NT2/D1 (cell line): ENCODE data around the gene KLHL18.

ENCODE experiments used
- SUZ12 ChIP-seq: IDR thresholded peaks from 2 replicates; pipeline ENCODE4 v1.6.1; 2011; ENCODE audit not compliant: insufficient read length, insufficient read depth; ENCODE audit errors: extremely low read depth
- YY1 ChIP-seq: IDR thresholded peaks from 2 replicates; pipeline ENCODE4 v1.6.1; 2011; ENCODE audit not compliant: insufficient read length, insufficient read depth
- ZNF274 ChIP-seq: IDR thresholded peaks from 2 replicates; pipeline ENCODE4 v1.6.1; 2011; ENCODE audit warnings: mild to moderate bottlenecking, low read depth, low read length

GRCh38 chr3:47294392-47294791, 11.6 kb downstream of the KLHL18 start:
- TF ChIP-seq SUZ12 (no peak), YY1 (no peak), ZNF274 (no peak)
